Occipital lobe (tissue), 2 donors: ENCODE data around the gene ELOVL6. TPM values are rescaled to one million over a fixed set of nuclear protein-coding genes. Genes with fewer than 3 reads are reported as not detected.
"Not testable (repeated sequence)": the region's sequence is repeated elsewhere in the genome, so short reads cannot be mapped to it uniquely, and the experiment has no call there.

ENCODE experiments used
- DNase-seq: peaks from one replicate; lab custom pipeline; 2025; lab: John Stamatoyannopoulos, UW
- total RNA-seq: library from RNA; depleted of rRNA; stranded (reverse); fragments of >200 nt; gene quantifications from one replicate; pipeline ENCODE4 v1.2.3, GENCODE V29; 2014

Gene ELOVL6
- total RNA-seq, 1 donor from 2014 or later = 39.0 TPM

- peak; percentile 47 for DNase-seq
Measured at GRCh38 chr4:110196871-110197528, 1.4 kb downstream of the ELOVL6 start.

DNA sequence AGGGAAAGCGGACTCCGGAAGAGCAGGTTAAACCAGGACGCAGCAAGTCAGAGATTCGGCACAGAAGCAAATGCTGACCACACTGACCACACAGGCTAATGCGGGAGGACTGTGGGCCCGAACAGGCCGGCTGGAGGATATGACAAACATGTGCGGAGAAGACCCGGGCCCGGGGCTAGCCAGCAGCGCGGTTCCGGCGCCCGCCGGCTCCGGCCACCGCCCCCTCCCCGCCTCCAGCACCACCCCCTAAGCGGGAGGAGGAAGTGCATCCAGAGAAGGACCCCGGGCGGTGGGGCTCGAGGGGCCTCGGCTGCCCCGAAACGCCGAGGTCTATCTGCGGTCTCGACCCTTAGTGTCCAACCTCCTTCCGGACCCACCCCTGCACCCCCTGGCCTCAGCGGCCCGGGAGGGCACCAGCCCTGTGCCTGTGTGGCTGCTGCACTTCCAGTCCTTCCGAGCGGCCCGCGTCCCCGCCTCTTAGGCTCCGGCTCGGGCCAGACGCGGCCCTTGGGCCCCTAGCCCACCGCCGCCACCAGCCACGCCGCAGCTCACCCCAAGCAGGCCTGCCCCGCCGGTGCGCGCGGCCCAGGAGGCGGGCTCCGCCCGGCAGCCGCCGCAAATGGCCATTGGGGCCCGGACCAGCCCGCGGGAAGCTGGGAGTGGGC is 2.1 kb downstream of the ELOVL6 start:
- peak; percentile 46 for DNase-seq

DNA sequence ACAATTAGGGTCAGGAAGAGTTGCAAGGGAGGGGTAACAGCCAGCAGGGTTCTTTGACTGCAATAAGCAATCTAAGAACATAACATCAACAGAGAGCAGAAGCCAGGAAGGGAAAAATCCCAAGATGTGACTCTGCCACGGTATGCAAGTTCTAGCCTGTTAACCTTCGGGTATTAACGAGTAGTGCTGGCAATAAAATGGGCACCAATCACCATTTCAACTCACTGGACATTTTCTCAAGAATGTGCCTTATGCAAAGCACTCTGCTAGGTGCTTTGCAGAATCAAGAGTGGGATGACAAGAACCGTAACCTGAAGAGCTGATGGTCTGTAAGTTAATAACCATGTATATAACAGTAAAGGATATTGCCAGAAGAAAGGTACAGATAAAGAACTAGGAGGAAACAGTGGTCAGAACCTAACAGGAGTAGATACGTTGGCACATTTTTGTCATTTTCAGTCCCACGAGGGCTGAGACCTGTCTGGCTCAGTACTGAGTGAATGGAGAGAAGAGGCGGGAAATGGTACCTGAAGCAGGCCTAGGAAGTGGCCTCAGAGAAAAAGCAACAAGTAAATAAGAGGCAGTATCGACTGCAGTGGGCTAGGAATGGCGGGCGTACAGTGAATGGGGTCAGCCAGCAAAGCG is 2.7 kb downstream of the ELOVL6 start:
- peak; percentile 46 for DNase-seq

DNA sequence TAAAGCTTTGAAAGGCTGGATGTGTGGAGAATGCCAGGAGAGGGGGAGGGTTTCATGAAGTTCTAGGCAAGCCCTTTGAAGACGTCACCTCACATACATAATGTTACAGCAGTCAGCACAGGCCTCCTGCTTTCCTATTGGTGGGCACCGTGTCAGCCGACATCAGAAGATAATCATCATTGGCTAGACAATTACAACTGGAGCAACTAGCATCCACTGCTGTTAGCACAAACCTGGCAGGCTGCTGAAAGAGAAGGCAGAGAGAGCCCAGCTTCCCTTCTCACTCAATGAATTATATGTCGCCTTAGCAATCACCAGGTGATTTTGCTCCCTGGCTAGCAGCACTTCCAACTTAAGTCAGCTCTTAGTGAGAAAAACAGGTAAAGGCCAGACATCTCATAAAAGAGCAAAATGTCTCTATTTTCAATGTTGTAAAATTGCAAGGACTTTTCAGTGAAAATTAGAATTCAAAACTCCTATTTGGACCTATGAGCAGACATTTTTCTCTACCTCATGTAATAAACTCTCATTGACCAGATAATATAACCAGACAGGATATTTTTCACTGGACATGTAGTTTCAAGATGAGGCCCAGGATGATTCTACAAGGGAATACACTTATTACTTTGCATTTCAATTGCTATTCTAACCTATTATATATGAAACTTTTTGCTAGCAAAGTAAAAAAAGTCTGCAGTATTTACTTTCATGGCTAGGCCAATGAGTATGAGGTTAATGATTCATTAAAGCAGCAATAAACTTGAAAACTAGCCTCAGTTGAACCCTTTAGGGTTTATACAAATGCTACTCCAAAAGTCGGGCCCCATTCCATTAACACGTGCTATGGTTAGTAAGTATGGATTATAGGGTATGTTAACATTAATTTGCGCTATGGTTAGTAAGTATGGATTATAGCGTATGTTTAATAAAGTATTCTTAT is 4.3 kb downstream of the ELOVL6 start:
- peak; percentile 92 for DNase-seq

GRCh38 chr4:110193287-110193686 is 5.1 kb downstream of the ELOVL6 start:
- DNase-seq = not testable (repeated sequence)

- no peak for DNase-seq
Measured at GRCh38 chr4:110190249-110190648, 8.2 kb downstream of the ELOVL6 start.

DNA sequence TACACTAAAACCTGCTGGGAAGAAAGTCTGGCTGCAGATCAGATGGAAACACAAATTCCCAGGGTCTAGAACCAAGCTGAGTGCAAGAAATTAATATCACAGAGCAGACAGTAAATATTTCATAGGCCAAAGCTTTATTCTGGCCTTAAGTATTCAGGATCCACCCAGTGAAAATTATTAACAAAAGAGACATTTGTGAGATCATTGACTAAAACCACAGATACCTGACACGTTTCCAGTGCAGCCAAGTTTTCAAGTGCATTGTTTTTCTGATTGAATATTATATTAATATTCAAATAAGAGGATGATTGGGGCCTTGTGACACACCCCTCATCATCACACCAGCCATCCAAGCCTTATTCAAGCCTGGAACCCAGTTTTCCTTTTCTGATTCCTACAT is 10.3 kb downstream of the ELOVL6 start:
- no peak for DNase-seq

GRCh38 chr4:110184791-110185155 is 13.6 kb downstream of the ELOVL6 start:
- no peak for DNase-seq

- DNase-seq = no peak
Measured at GRCh38 chr4:110184140-110184790, 14.2 kb downstream of the ELOVL6 start.

DNA sequence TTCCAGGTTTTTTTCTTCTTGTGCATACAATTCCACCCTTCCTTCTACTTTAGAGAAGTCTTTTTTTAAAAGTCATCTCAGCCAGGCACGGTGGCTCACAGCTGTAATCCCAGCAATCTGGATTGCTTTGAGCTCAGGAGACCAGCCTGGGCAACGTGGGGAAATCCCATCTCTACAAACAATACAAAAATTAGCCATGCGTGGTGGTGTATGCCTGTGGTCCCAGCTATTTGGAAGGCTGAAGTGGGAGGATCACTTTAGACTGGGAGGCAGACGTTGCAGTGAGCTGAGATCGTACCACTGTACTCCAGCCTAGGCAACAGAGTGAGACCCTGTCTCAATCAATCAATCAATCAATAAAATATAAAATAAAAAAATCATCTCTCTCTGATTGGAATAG is 14.8 kb downstream of the ELOVL6 start:
- no peak for DNase-seq

DNA sequence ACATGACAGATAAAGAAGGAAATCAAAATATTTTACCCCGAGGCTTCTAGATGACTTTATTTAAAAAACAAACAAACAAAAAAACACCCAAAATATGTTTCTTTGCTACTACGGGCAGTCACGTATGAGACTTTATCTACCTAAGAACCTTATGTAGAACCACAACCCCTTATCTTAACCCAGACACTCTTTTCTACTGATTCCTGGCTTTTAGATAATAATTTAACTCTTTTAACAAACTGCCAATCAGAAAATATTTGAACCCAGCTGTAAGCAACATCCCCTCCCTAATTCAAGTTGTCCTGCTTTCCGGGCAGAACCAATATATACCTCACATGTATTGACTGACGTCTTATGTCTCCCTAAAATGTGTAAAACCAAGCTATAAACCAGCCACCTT is 15.4 kb downstream of the ELOVL6 start:
- DNase-seq = no peak

GRCh38 chr4:110181890-110182289 is 16.5 kb downstream of the ELOVL6 start:
- no peak for DNase-seq

GRCh38 chr4:110175634-110176033 is 22.8 kb downstream of the ELOVL6 start:
- DNase-seq = no peak

DNA sequence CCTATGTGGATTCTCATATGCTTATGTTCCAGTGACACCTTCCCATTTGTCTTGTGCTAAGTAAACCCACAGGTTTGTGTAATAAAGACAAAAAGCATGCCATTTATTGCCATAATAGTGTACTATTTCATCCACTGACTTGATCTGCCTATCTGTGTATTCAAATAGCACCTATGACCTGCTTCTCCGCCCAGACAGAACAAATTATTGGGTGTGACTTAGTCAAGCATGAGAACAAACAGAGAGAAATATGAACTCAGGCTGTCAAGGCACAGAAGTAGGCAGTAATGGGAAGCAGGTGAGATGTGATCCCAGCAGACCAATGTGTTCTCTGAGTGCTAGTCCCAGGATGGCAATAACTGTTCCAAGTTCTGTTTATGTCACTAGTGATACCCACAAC is 25.4 kb downstream of the ELOVL6 start:
- DNase-seq = no peak

- no peak for DNase-seq
Measured at GRCh38 chr4:110171971-110172370, 26.4 kb downstream of the ELOVL6 start.

- no peak for DNase-seq
Measured at GRCh38 chr4:110170861-110171260, 27.6 kb downstream of the ELOVL6 start.

DNA sequence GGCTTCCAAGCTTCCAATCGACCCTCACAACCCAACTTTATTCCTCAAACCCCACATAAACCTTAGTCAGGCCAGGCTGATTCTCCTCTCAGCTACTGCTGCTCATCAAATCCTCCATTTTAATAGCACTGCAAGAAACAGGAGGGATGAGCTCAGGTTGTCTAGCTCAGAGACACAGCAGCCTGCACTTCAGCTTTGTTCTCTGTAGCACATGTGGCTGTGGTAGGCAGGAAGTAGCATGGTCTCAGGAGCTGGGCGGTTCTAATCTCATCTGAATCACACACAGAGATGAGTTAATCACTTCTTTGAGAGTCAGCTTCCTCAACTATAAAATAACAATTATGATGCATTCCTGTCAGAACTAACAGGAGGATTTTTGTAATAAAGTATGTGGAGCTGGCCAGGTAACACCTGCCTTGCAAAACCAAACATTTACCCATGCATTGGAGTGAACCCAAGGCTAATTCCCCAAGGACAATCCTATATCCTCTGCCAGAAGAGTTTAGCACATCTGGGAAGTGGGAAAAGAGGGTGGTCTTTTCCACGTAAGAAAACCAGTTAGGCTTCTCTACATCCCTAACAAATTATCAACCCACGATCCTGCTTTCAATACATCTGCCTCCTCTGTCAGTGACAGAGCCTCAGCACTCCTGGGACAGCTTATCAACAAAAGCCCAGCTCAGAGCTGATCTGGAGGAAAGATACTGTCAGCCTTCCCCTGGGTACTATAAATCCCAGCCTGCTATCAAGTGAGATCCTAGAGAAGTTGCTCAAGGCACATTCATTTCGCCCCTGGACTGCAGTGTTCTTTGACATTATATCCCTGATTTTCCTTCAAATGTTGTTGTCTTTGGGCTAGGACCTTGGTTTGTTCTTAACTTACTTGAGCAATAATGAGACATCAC is 32.8 kb downstream of the ELOVL6 start:
- no peak for DNase-seq

- DNase-seq = no peak
Measured at GRCh38 chr4:110164856-110165255, 33.6 kb downstream of the ELOVL6 start.

- DNase-seq = no peak
Measured at GRCh38 chr4:110164251-110164650, 34.2 kb downstream of the ELOVL6 start.
